ENCODE results near the gene EVI5.
"Not testable (repeated sequence)": the region's sequence is repeated elsewhere in the genome, so short reads cannot be mapped to it uniquely, and the experiment has no call there.

The EVI5 gene

GRCh38 chr1:92567211-92567868, 217.6 kb downstream of the EVI5 start:
- DNase-seq: peak; percentile 38

- no peak for DNase-seq
Observed at GRCh38 chr1:92563457-92564216, 221.3 kb downstream of the EVI5 start.

GRCh38 chr1:92556350-92556749, 228.6 kb downstream of the EVI5 start:
- no peak for DNase-seq

GRCh38 chr1:92554216-92554615, 230.7 kb downstream of the EVI5 start:
- no peak for DNase-seq

DNA sequence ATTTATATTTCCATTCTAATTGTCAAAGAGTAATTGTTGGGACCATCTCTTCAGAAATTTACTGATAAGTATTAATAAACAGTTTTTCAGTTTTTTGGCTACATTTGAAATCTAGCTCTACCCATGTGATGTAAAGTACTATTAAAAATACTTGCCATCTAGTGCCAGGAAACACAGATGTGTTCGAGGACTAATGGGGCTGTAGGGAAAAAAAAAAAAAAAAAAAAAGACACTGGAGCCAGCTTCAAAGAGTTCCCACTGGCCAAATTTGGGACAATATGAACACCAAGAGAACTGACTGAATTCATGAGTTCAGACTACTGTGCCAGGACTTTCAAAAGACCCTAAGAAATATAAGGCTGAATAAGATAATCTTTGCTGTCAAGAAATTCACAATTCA, 233.0 kb downstream of the EVI5 start:
- no peak for DNase-seq

GRCh38 chr1:92544756-92545165, 240.1 kb downstream of the EVI5 start:
- DNase-seq: no peak

DNA sequence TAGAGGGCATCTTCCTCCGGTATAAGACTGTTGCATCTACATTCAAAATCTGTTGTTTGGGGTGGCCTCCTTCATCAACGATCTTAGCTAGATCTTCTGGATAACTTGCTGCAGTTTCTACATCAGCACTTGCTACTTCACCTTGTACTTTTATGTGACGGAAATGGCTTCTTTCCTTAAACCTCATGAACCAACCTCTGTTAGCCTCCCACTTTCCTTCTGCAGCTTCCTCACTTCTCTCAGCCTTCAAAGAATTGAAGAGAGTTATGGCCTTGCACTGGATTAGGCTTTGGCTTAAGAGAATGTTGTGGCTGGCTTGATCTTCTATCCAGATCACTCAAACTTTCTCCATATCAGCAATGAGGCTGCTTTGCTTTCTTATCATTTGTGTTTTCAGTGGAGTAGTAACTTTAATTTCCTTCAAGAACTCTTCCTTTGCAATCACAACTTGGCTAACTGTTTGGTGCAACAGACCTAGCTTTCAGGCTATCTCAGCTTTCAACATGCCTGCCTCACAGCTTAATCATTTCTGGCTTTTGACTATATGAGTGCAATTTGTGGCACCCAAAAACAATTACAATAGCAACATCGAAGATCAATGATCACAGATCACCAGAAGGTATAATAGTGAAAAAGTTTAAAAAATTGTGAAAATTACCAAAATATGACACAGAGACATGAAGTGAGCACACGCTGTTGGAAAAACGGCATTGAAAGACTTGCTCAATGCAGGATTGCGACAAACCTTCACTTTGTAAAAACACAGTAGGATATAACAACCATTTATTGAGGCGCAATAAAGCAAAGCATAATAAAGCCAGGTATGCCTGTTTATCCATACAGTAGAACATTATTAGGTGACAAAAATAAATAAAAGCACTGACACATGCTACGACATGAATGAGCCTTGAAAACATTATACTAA, 241.5 kb downstream of the EVI5 start:
- DNase-seq: no peak

GRCh38 chr1:92538413-92539061, 246.4 kb downstream of the EVI5 start:
- peak; percentile 29 for DNase-seq

GRCh38 chr1:92538048-92538412, 246.9 kb downstream of the EVI5 start:
- peak; percentile 15 for DNase-seq

DNA sequence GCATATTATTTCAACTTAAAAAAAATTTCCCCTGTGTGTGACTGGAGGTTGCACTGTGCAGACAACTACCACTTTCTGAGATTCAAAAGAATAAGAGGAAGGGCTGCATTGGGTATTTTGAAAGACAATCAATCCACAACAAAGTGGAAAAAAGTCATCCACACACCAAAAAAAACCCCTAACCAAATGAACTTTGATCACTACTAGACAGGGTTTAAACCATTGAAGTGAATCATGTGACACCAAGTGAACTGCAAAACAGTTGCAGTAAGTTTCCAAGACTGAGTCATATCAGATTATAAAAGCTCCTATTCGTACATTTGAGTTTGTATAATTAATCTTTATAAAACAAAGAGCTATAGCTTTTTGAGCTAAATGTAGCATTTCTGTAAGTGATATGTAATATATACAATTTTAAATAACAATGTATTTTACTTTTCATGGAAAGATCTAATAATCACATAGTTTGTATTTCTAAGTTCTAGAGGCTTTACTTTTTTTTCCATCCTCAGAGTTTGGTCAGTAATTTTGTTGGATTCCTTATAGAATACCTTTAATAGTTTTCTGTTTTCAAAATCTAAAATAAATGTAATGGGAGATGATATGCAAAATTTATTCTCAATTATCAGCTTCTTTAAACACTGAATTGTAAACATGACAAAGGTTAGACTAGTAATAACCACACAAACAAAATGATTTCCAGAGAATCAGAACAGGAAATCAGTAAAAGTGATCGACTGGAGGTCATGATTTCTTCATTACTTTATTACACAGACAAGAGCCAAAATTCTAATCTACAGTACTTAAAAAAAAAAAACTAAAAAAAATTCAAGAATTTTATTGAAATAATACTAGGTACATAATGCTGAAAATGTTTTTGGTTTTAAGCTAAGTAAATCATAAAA, 247.7 kb downstream of the EVI5 start:
- peak; percentile 22 for DNase-seq

DNA sequence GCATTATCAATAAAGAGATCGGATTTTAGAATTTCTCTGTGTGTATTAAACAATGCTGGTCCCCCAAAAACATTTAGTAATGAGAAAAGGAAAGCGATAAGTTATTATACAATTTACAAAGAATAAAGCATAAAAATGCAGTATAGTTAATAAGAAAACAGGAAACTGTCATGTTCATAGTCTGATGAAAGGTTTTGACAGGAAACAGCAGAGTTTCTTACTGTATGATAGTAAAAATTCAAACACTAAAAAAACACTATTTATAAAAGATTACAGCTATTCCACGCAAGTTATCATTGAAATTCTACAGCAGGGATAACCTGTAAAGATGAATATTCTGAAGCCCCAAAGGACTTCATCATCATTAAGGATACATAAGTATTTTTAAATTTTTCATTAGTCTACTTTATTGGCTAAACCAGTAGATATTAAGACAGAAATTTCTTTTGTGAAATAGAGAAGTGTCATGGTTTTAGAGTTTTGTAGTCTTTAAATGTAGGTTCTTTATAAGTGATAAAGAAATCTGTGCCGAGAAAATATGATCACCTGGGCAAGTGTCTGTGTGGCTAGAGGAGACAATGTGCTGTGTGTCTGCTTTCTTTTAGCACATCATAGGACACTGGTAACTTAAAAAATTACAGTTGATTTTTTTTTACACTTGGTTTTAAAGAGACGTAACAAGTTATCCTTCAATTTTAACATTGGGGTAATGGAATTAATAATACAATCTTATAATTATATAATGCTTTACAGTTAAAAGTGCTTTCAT, 248.5 kb downstream of the EVI5 start:
- DNase-seq: no peak

GRCh38 chr1:92532371-92532770, 252.5 kb downstream of the EVI5 start:
- DNase-seq: not testable (repeated sequence)

DNA sequence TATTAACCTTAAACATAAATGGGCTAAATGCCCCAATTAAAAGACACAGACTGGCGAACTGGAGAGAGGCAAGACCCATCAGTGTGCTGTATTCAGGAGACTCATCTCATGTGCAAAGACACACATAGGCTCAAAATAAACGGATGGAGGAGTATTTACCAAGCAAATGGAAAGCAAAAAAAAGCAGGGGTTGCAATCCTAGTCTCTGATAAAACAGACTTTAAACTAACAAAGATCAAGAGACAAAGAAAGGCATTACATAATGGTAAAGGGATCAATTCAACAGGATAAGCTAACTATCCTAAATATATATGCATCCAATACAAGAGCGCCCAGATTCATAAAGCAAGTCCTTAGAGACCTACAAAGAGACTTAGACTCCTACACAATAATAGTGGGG, 253.0 kb downstream of the EVI5 start:
- DNase-seq: not testable (repeated sequence)

DNA sequence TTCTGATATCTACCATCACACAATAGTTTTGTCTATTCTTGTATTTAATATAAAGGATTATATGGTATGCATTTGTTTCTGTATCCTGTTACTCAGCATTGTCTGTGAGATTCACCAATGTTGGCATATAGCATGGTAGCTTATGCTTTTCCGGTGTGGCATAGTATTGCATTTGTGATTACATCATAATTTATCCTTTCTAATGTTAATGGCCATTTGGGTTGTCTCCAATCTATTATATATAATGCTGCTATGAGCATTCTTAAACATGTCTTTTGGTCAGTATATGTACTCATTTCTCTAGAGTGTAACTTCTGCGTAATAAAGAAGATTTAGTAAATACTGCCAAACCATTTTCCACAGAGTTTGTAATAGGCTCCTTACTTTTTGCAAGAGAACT, 257.2 kb downstream of the EVI5 start:
- no peak for DNase-seq

GRCh38 chr1:92524944-92525590, 259.8 kb downstream of the EVI5 start:
- DNase-seq: not testable (repeated sequence)

DNA sequence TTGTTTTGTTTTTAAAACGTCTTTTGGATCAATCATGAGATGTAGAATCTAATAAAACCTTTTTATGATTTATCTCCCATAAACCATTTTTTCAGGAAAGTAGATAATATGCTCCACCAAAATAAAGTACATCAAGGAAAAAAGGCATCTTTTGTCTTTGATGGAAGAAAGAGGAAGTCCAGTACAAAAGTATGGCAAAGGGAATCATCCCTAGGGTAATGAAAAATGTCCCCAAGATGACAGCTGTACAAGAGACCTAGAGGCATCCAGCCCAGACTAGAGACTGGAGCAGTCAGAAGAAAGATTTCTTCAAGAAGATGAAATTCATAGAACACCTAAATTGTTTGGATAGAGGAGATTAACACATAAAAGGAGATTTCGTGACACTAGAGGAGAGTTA, 265.9 kb downstream of the EVI5 start:
- DNase-seq: no peak

DNA sequence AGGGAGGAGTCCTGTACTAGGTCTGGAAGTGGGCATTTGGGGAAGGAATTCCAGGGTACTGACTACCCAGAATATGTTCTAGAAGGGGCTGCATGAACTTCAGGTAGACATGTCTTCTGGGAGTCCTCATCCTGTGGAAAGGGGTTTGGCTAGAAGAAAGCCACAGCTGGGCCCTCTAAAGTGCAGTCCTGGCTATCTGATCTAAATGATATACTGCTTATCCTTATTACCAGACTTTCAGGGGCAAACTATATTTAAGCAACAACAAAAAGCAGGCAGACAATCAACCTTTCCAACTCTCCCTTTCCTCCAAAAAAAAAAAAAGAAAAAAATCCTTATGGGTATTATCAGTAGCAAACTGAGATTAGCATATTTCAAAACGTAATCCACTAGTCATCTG, 268.3 kb downstream of the EVI5 start:
- no peak for DNase-seq

DNA sequence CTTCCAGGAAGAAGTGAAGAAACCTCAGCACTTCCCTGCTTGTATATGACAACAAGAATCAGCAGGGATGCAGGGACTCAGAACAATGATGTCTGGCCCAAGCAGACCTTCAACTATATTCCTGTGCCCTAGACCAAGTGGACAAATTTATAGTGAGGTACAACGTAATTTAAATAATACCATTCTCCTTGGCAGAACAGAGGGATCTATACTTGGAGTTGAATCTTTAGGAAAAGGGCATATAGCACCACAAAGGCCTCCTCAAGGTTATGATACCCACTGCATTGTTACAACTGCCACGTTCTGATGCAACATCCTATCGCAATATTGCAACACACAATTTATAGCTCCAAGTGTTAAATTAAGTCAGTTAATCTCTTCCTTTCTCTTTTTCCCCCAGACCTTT, 269.1 kb downstream of the EVI5 start:
- no peak for DNase-seq

DNA sequence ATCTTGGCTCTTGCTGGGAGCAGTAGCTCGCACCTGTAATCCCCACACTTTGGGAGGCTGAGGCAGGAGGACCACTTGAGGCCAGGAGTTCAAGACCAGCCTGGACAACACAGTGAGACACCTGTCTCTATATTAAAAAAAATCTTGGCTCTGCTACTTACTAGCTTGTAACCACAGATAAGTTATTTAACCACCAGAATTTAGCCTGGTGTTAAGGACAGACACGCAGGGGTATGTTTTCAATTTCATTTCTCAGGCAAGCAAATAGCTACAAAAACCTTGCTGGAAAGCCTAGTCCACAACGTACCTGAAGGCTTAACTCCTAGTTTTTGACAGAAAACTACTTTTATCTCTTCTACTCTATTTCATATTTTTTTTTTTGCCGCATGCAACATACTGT, 273.4 kb downstream of the EVI5 start:
- no peak for DNase-seq

DNA sequence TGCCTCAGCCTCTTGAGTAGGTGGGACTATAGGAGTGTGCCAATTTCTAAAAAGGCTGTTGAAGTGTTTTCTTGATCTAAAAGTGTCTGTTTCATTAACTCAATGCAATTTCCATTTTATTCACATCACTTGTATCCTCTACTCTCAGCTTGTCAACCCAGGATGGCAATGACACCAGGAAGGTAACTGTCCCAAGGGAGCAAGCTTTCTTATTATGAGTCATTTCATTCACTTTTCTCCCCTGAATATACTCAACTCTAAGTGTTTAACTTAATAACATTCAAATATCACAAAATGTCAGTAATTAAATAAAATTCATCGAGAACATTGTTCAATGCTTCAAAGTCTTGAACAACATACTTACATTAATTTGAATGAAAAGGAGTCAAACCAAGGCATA, 275.3 kb downstream of the EVI5 start:
- DNase-seq: no peak
